GM21723 (cell line): ENCODE measurements around the gene MGLL.

Experiments
- ATAC-seq: cut with Tn5 transposase; IDR thresholded peaks from one replicate; pipeline ENCODE4 v1.9.1; 2021; ENCODE audit warnings: mild to moderate bottlenecking, moderate library complexity; ENCODE audit not compliant: unreplicated experiment

The MGLL gene

DNA sequence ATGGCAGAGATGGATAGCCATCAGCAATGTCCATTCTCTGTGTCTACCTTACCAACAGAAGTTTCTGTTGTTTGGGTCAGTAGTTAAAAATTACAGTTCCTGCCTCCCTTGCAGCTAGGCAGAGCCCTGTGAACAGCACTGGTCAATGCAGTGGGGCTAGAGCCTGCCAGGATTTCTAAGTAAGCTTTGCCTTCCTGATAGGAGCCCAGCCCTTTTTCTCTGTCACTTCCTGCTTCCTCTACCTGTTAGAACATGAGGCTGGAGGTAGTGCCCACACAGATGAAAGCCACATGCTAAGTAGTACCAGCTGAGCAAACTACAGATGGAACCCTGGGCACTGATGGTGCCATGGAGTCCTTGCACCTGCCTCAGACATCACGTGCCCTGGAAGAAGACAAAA, 45.0 kb downstream of the MGLL start:
- ATAC-seq, result no peak

DNA sequence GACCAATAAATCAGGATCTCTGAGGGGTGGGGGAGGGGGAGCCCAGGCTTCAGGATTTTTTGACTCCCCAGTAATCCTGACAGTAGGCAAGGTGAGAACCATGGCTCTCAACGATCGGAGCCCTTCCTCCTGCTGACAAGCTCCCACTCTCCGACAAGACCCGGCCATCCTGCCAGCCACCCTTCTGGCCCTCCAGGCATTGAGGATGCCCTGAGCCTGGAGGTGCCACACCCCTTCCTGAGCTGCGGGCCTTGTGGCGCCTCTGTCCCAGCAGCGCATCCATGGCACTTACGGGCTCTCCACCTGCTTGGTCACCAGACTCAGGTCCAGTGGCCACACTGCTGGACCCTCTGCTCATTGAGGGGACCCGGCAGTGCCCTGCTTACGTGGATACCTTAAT, 46.0 kb downstream of the MGLL start:
- no peak for ATAC-seq

DNA sequence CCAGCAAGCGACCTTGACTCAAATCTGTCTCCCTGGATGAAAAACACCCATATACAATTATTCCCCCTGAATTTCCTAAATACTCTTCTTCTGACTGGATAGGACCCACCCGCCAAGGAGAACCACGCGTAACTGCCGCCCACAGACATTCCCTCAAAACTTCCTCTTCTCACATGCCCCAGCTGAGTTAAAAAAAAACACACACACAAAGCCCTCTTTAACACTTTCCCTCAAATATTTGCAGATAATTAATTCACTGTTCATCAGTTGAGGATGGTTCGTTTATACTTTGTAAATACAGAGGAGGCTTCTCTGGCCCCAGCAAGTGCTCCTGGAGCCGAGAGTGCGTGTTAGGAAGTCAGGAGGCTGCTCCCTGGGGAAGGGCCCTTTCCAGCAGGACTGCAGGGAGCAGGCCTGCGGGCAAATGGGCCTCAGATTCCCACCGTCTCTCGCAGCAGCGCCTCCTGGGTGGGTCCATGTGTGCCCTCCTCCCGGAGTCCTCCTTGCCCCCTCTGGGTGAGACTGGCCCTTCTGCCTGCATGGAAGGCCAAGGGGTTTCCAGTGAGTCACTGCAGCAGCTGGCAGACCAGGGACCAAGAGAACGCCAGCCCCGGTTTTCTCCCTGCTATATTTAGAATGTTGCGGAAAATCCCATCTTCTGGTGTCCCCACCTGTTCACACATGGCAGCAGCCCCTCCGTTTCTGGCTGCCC, 46.8 kb downstream of the MGLL start:
- ATAC-seq, result no peak

DNA sequence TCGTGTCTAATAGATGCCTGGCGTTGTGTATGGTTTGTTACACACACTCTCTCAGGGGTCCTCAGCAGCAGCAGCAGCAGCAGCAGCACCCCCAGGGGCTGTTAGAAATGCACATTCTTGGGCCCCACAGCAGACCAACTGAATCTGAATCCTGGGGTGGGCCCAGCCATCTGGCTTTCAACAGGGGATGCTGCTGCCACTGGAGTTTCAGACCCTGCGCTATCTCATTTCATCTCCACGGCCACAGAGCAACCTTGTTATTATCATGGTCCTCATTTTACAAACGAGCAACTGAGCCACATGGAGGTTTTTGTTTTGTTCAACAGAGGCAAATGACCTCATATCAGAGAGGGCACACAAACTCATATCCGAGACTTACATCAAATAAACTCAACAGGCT, 47.7 kb downstream of the MGLL start:
- ATAC-seq, result no peak

DNA sequence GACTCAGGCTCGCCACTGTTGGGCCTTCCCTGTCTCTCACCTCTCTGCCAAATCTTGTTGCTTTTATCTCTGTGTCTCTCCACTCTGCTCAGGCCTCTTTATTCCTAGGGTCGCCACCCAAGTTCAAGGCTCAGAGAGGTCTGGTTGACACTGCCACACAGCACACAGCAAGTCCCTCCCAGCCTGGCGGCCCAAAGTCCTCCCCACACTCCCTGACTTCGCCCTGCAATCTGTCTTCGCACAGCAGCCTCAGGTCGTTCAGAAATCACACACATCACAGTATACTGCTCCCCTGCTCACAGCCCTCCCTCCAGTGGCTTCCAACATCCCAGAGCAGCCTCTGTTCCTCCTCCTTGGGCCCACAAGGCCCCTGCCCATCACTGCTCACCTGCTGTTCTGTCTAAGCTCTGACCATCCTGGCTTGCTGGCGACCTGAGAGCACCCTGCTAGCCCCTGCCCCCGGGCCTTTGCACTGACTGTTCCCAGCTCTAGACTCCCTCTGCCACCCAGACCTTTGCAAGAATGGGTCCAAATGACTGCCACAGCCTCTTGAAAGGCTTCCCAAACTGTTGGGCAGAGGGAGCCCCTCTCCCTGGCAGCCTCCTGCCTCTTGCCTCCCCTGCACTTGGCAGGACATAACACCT, 48.4 kb downstream of the MGLL start:
- no peak for ATAC-seq

DNA sequence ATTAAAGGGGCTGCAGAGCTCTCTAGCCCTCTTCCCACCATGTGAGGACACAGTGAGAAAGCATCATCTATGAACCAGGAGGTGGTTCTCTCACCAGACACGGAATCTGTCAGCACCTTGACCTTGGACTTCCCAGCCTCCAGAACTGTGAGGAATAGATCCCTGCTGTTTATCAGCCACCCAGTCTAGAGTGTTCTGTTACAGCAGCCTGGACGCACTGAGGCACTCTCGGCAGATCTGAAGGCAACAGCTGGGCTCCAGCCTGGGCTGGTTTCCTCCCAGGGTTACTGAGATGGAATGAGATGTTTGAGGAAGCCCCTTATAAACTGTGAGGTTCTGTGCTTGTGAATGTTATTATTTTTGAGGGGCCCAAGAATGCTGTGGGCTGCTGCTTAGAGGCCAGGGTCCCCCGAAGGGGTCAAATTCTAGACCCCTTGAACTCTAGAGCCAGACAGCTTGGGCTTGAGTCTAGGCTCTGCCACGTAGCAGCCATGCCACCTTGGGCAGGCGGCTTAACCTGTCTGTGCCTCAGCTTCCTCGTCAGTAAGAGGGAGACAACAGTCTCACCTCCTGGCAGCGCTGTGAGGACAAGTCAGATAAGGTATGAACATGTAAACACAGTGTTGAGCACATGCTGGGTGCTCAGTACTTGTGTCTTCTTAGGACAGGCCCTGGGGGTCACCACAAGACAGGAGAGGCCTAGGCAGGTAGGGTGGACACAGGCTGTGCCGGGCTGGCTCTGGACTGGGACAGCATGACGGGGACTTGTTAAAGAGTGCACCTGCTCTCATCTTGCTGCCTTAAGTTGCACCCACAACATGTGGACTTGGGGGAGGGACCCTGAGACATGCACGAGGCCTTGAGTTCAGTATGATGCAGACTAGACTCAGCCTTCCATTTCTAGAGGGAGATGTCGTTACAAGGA, 49.2 kb downstream of the MGLL start:
- ATAC-seq, result no peak

DNA sequence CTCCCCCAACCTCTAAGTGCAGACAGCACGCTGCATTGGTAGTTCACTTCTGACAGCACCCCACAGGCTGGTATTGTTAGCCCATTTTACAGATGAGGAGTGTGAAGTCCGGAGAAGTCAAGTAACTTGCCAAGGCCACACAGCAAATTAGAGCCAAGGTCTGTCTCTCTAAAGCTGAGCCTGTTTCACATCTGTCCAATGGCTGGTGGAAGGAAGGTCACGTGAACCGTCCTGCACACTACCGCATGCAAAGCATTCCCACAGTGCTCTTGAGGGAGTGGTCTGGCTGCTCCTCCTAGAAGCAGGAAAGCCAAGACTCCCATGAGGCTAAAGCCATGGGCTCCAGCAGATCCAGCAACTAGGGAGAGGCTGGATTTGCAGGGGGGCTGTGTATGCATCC, 50.0 kb downstream of the MGLL start:
- ATAC-seq, result no peak

DNA sequence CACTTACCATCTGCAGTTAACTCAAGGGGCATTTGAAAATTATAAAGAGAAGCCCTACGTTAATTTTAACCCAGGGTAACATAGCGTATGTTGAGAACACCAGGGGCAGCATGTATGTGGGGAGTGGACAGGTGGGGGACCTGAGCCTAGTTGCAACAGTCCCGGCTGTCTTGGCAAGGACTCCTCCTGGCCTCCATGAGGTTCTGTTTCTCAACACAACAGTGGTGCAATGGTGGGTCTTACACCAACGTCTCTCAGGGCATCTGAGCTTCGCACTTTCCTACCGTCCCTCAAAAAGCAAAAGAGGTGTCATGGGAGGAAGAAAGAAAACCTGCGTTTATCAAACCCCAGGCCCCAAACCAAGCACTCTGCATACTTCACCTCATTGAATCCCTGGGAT, 50.6 kb downstream of the MGLL start:
- no peak for ATAC-seq

DNA sequence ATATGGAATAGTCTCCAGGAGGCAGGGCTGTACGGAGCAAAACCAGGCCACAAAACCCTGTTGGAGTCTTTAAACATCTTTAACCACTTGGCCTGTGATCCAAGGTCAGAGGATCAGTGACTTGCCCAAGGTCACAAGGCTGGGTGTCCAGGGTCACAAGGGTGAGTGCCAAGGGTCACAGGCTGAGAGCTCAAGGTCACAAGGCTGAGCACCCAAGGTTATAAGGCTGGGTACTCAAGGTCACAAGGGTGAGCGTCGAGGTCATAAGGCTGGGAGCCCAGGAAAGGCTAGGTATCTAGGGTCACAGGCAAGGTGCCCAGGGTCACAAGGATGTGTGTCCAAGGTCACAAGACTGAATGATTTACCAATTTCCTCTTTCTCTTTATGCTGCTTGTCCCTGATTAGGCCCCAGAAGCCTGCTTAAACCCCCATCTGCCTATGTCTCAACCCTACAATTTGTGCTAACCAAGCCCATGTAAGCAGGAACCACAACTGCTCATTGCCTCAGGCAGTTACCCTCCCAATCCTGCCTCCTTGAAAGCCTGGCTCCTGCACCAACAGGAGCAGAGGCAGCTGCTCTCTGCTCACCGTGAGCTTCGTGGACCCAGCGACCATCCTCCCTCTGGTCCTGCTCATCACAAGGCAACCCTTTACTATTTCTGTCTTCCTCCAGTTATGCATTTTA, 51.5 kb downstream of the MGLL start:
- no peak for ATAC-seq

DNA sequence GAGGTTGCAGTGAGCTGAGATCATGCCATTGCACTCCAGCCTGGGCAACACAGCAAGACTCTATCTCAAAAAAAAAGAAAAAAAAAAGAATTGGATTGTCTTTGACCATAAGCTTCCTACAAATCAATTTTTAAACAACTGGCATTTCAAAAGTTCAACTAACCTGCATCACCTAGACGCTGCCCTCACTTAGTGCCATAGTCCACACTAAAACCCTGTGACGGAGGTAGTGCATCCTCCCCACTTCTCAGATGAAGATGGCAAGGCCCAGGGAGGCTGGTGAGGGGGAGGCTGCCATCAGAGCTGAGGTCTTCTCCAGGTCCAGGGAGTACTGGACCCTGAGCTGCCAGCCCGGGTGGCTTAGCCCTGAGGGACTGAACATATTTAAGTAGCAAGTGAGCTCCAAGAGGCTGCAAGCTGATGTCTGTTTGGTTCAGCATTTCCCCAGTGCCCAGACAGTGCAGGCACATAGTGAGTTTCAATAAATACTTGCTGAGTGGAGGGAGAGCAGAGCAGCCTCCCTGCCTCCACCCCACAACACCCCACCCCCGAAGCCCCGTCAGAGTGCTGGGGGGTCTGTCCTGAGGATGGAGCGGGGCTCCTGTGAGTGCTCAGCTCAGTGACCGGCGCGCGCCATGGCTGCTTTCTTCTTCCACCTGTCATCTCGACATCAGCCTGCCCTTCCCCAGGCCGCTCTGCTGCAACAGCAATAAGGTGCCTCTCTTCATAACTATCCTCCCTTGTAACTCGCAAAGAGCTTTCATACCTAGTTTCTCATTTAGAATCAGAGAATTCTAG, 52.8 kb downstream of the MGLL start:
- no peak for ATAC-seq

DNA sequence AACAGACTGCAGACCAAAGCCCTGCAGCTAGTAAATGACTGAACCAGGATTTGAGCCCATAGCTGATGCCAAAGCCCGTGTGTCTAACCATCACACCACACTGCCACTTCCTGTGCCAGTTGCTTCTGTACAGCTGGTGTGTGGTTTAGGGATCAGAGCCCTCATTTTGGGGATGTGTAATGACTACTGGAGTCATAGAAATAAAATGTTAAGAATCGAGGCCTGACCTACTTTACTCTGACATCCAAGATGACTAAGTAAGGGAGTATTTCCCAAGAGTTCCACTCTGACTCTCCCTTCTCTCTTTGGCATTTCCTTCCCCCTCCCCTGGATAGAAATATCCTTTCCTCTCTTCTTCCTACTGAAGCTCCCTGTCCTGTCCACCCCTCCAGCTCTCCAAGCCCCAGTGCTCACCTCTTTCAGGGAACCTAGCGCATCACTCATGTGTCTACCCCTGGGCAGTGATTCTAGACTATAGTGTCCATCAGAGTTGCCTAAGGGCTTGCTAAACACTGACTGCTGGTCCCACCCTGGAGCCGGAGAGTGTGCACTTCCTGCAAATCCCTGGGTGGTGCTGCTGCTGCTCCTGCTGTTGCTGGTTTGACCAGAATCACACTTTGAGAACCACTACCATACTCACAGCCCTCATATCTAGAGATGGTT, 53.8 kb downstream of the MGLL start:
- no peak for ATAC-seq

DNA sequence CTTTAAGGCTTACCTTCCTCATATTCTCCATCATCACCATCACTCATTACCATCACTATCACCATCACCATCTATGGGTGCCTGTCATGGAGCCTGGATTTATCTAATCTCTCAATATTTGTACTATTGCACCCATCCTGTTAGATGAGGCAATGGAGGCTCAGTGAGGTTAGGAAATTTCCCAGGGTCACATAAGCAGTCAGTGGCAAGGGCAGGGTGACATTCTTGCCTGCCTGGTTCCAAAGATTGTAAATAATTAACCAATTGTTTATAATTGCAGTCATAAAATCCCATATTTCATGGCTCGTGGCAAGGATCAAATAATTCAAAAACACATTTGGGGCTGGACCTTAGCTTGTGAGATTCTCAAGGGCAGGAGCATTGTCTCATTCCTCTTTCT, 55.2 kb downstream of the MGLL start:
- no peak for ATAC-seq

DNA sequence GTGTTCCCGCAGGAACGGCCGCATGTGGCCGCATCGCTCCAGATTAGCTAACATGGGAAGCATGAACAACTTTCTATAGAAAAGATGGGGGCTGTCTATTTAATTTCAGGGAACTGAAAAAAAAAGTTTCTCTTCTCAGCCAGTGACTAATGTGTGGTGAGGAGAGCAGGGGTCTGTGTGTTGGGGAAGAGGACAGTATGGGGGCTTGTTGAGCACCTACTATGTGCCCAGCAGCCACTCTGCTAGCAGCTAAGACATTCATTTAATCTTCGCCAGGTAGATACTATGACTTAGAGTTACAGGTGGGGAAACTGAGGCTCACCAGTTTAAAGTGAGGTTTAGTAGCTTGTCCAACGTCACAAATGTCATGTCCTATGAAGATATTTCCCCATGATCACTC, 56.6 kb downstream of the MGLL start:
- no peak for ATAC-seq

DNA sequence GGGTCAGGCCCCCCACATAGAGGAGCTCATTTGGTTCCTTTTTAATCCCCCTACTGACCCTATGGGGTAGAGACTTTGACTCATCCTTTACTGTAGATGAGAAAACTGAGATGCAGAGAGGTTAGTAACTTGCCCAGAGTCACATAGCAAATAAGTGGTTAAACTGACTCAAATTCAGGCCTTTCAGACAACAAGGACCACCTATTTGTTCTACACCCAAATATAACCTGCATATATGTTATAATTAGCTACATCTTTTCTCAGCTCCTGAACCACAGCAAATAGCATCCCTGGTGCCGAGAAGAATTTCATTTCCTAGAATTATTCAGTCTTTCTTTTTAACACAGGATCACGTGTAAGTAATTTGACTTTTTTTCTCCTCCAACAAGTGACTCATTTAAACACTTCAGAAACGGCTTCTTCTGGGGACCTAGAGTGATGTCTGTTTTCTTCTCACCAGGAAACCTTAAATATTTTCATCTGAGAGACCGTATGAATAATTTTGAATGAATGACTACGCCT, 57.4 kb downstream of the MGLL start:
- no peak for ATAC-seq

DNA sequence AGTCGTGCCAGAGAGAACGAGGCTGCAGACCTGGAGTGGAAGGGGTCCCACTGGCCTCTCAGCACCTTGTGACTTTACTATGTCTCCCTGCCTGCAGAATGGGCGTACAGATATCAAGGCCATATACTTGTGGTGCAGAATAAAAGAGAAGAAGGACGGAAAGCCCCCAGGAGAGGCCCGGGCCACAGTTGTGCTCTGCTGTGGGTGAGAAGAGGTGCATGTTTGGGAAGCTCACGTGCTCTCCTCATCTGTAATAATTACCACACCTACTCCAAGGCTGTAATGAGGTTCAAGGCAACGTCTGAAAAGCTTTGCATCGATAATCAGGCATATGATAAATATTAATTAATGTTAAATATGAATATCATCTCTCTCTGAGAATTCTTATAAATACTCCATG, 58.0 kb downstream of the MGLL start:
- ATAC-seq, result no peak

DNA sequence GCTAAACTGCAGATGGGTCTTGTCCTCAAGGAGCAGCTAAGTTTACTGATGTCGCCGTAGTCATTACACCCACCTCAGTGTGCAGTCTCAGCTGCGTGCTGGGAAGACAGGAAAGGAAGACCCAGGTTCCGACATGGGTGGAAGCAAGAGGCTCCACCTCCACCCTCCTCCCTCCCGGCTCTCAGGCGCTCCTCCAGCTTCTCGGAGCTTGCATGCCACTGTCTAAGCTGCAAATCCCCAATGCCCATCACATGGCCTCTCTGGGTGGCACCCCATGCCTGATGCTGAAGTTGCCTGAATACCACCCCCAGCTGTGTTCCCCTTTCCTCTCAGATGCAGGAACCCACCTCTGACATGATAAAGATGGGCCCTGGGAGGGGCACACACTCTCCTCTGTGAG, 58.5 kb downstream of the MGLL start:
- ATAC-seq, result no peak

DNA sequence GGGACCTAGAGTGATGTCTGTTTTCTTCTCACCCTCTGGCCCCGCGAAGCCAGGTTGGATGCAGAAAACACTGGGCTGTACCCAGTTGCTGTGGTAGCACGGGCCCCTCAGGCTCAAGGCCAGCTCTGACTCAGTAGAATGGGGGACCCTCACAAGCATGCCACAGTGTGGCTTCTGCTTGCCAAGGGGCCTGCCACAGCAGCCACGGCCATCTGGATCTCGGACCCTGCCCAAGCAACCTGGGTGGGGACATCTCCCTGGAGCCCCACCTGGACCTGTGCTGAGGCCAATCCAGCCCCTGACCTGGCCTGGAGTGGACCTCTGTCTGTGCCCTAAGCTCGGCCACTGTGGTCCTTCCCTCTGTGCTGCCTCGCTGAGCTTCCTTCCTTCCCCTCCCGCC, 59.0 kb downstream of the MGLL start:
- ATAC-seq, result no peak

DNA sequence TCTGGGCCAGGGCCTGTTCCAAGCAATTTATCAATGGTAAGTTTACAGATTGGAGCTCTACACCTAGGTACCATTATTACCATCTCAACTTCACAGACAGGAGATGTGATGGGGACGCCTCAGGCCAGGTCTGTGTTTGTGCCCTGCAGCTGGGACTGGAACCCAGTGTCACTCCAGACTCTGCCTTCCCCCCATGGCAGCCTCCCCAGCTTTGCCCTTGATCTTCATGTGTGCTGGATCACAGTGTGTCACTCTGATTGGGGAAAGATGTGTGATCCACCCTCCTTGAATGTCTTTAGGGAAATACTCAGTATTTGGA, 59.6 kb downstream of the MGLL start:
- ATAC-seq, result no peak

DNA sequence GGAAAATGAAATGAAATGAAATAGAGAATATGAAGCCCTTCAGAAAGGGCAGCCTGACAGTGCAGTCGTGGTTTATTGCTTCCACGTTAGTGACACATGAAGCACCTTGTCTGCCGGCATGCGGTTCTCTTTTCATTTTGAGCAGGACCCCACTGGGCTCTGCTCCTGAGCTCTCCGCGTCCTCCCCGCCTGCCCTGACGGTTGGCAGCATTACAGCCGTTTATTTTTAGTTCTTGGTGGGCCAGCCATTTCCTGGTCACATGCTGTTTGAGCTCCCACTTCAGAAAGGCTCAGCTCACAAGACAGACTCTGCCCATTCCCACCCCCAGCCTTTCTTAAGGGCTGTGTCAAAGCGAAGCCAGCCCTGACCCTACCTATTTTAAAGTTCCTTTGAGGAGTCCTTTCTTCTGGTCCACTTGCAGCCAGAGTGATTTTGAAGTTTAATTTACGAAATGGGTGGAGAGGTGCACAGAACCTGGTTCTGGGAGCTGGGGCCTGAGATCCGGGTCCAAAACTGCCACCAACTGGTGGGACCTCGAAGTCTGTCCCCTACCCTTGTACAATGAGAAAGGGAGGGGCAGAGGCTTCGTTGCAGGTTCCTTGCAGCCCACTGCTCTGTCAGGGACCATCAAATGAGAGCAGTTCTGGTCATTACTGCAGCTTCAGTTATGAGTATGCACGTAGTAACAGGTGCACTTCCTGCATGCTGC, 60.1 kb downstream of the MGLL start:
- peak; percentile 64 for ATAC-seq
